A673 (cell line): ENCODE results near the gene SCAMP5. TPM values are rescaled to one million over a fixed set of nuclear protein-coding genes. Genes with fewer than 3 reads are reported as not detected.

Experiments used
- BruUV-seq: library from RNA; stranded (reverse); fragments of 400-500 nt; replicated peaks from 2 replicates; lab custom pipeline; 2021; lab: Mats Ljungman, UMichigan
- CTCF ChIA-PET: fragments of 300-600 bp; sonication (Branson Sonifier 250); formaldehyde crosslinking; loops from one replicate; lab custom pipeline; 2022; ENCODE audit warnings: antibody characterized with exemption; lab: Charles Lee
- POLR2A ChIA-PET: fragments of 300-600 bp; sonication (Branson Sonifier 250); formaldehyde crosslinking; loops from one replicate; lab custom pipeline; 2022; ENCODE audit warnings: antibody characterized with exemption; ENCODE audit not compliant: low non-redundant PET; lab: Charles Lee
- DNase-seq: peaks from one replicate; pipeline ENCODE4 v3.0.0-alpha.2; 2015; ENCODE audit warnings: low spot score
- H3K27ac ChIP-seq: fragments of 200-600 bp; sonication (generic); 2 replicates; pipeline ENCODE4 v1.5.1; 2016; ENCODE audit warnings: mixed run types, low read depth, mild to moderate bottlenecking, mixed read lengths, antibody characterized with exemption, low read length; ENCODE audit not compliant: poor library complexity, severe bottlenecking
- H3K27me3 ChIP-seq: fragments of 200-600 bp; sonication (generic); replicated peaks from 2 replicates; pipeline ENCODE4 v1.6.1; 2017; ENCODE audit warnings: mixed run types, low read depth, mild to moderate bottlenecking, mixed read lengths, antibody characterized with exemption, low read length; ENCODE audit not compliant: insufficient read depth, poor library complexity
- H3K36me3 ChIP-seq: fragments of 200-600 bp; sonication (generic); 2 replicates; pipeline ENCODE4 v1.6.1; 2016; ENCODE audit warnings: mixed run types, mild to moderate bottlenecking, mixed read lengths, antibody characterized with exemption, low read length; ENCODE audit not compliant: insufficient read depth, poor library complexity, severe bottlenecking
- H3K4me1 ChIP-seq: fragments of 200-600 bp; sonication (generic); 2 replicates; pipeline ENCODE4 v1.6.1; 2017; ENCODE audit warnings: mixed run types, mild to moderate bottlenecking, mixed read lengths, antibody characterized with exemption, low read length; ENCODE audit not compliant: insufficient read depth, poor library complexity, severe bottlenecking
- H3K4me3 ChIP-seq: fragments of 200-600 bp; sonication (generic); 2 replicates; pipeline ENCODE4 v1.5.1; 2016; ENCODE audit warnings: low read depth, mixed run types, mild to moderate bottlenecking, mixed read lengths, low read length; ENCODE audit not compliant: poor library complexity, severe bottlenecking
- H3K9me3 ChIP-seq: fragments of 200-600 bp; sonication (generic); 2 replicates; pipeline ENCODE4 v1.6.1; 2016; ENCODE audit warnings: mixed run types, low read depth, mild to moderate bottlenecking, mixed read lengths, antibody characterized with exemption, low read length; ENCODE audit not compliant: poor library complexity, severe bottlenecking
- EZH2 ChIP-seq: fragments of 200-600 bp; sonication (generic); IDR thresholded peaks from 2 replicates; pipeline ENCODE4 v1.6.1; 2017; ENCODE audit warnings: borderline replicate concordance, low read depth, mild to moderate bottlenecking, mixed read lengths, antibody characterized with exemption, low read length; ENCODE audit not compliant: poor library complexity, severe bottlenecking
- intact Hi-C: fragments of 100-400 bp; cut with micrococcal nuclease; formaldehyde crosslinking; loops from one replicate; pipeline ENCODE4 v1.10.0; 2022; ENCODE audit not compliant: unreplicated experiment
- total RNA-seq: library from RNA; stranded (reverse); gene quantifications from 2 replicates; pipeline ENCODE4 v1.2.3, GENCODE V29; 2021
- TF ChIP-seq, protein P1 (sequence below): fragments of 300-800, 200-600 bp; sonication (generic); conservative IDR thresholded peaks from 2 replicates; pipeline ENCODE4 v1.5.1; 2017; ENCODE audit warnings: low read depth, mild to moderate bottlenecking, antibody characterized with exemption, low read length, moderate library complexity, mixed read lengths

The SCAMP5 gene
- total RNA-seq, 1 experiment from 2014 or later, result 3.8 TPM

DNA sequence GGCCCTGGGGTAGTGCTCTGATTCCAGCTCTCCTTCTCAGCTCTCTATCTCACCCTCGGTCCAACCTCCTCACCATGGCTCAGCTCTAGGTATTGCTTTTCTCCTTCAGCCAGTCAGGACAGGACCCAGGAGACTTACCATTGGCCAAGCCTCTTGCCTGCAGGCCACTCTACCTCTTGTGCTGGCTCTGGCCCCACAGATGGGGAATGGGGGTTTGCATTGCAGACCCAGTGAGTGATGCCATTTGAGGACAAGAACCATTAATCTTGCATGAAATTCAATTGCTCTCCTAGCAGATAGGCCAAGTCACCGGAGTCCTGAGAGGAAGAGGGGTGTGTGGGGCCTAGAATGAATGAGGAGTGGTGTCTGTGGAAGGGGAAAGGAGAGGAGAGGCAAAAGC, 32.7 kb upstream of the SCAMP5 start:
- Histone ChIP-seq H3K4me3 (no peak overlapping the region), H3K27me3 (no peaks in the 10 kb centered on the region), H3K4me1 (peaks cover 45% of the 10 kb centered on the region), H3K9me3 (no peaks in the 10 kb centered on the region), H3K36me3 (no peaks in the 10 kb centered on the region), H3K27ac (no peak overlapping the region)
- ChIA-PET CTCF (no interaction called here), POLR2A (no interaction called here)
- no TSS peak for BruUV-seq
- no peak for DNase-seq
- intact Hi-C loops, result no loop called here
- no peak for TF ChIP-seq EZH2
- TF ChIP-seq, protein P1, sequence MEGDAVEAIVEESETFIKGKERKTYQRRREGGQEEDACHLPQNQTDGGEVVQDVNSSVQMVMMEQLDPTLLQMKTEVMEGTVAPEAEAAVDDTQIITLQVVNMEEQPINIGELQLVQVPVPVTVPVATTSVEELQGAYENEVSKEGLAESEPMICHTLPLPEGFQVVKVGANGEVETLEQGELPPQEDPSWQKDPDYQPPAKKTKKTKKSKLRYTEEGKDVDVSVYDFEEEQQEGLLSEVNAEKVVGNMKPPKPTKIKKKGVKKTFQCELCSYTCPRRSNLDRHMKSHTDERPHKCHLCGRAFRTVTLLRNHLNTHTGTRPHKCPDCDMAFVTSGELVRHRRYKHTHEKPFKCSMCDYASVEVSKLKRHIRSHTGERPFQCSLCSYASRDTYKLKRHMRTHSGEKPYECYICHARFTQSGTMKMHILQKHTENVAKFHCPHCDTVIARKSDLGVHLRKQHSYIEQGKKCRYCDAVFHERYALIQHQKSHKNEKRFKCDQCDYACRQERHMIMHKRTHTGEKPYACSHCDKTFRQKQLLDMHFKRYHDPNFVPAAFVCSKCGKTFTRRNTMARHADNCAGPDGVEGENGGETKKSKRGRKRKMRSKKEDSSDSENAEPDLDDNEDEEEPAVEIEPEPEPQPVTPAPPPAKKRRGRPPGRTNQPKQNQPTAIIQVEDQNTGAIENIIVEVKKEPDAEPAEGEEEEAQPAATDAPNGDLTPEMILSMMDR, result no peak

DNA sequence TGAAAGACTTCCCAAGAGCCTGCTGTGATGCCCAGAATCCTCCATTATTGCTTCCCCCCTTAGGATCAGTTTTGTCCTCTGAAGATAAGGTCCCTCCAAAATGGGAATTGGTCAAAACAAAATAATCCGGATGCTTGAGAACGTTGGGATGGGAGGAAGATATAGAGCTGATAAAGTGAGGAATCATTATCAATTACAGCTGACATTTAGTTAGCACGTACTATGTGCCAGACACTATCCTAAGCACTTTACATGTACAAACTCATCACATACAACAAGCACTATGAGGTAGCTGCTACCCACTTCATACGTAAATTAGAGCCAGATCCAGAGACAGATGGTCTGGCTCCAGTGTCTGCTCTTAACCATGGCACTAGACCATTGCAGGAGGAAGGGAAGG, 32.1 kb upstream of the SCAMP5 start:
- peaks cover 39% of the 10 kb centered on the region for H3K4me1 ChIP-seq
- H3K4me3 ChIP-seq, result no peak overlapping the region
- no peaks in the 10 kb centered on the region for H3K36me3 ChIP-seq
- no peaks in the 10 kb centered on the region for H3K9me3 ChIP-seq
- no peak for TF ChIP-seq EZH2
- TF ChIP-seq, protein P1, result no peak
- H3K27me3 ChIP-seq, result no peaks in the 10 kb centered on the region
- no peak for DNase-seq
- CTCF ChIA-PET, result interaction anchor here (1.1 kb wide), 1 partner anchor 12 kb away, joined by 3 read pairs; no protein-coding TSS in a partner anchor
- no peak overlapping the region for H3K27ac ChIP-seq
- BruUV-seq, result no TSS peak
- intact Hi-C loops, result no loop called here
- POLR2A ChIA-PET, result no interaction called here

DNA sequence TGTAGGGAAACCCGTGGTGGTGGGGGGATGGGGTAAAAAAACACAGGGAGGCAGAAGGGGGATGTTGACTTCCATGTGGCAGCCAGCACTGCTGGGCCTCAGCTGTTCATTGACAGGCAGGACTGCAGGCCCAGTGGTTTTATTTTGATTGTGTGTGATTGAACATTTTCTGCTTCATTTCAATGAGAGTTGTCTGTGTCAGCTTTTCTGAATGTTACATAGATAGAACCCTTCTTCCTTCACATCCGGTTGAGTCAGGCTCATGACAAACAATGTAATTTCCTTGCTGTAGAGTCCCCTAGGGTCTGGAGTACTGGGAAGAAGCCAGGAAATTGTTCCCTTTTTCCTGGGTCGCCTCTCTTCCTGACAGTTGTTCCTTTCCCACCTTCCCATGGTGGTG, 30.6 kb upstream of the SCAMP5 start:
- BruUV-seq, result no TSS peak
- H3K36me3 ChIP-seq, result no peaks in the 10 kb centered on the region
- intact Hi-C loops, result no loop called here
- H3K4me3 ChIP-seq, result no peak overlapping the region
- POLR2A ChIA-PET, result no interaction called here
- H3K27ac ChIP-seq, result peak overlapping the region; percentile 52
- no peaks in the 10 kb centered on the region for H3K27me3 ChIP-seq
- no peak for TF ChIP-seq EZH2
- TF ChIP-seq, protein P1, result no peak
- H3K9me3 ChIP-seq, result no peaks in the 10 kb centered on the region
- peaks cover 24% of the 10 kb centered on the region for H3K4me1 ChIP-seq
- DNase-seq, result peak; percentile 59
- CTCF ChIA-PET, result no interaction called here
